ENCODE data around the gene ARPC5. TPM values are rescaled to one million over a fixed set of nuclear protein-coding genes. Genes with fewer than 3 reads are reported as not detected.

ARPC5 gene
- total and polyA plus RNA-seq, 9 of the 15 experiments (the other 6 are each of a cell fraction or from before 2014, with no cell fraction given): 71.8 to 150 (median 91.6) TPM

DNA sequence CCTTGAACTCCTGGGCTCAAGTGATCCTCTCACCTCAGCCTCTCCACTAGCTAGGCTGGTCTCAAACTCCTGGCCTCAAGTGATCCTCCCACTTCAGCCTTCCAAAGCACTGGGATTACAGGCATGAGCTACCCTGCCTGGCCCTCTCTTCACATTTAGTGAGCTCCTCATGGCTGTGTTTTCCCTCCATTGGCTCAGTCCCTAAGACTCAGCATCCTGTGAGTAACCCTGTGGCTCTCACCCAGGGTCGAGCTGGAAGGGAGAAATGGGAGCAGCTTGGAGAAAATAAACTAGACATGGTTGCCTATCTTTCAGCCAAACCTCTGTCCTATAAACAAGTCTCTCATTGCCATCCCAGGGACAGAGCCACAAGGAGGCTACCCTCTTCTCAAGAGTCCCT is 62.9 kb downstream of the ARPC5 start (continued):
- no peak for TF ChIP-seq DLX4 (CRISPR knock-in tag; IDR thresholded peaks at IDR 0.05)

GRCh38 chr1:183571678-183572268 is 63.8 kb downstream of the ARPC5 start:
- H3K9me3 ChIP-seq (replicated peaks; ENCODE audit: control insufficient read depth, insufficient read depth, low read depth, low read length): no peaks in the 10 kb centered on the region

More at GRCh38 chr1:183571678-183572268, 63.8 kb downstream of the ARPC5 start:
- Histone ChIP-seq H3K4me1 (replicated peaks in 1 of 2; ENCODE audit: control insufficient read depth in 2 of 2, insufficient read depth in 2 of 2, low read length in 2 of 2) (peaks cover 10 to 13% of the 10 kb centered on the region in 2 experiments), H3K4me2 (ENCODE audit: insufficient read depth, low read length) (no peak overlapping the region), H3K27ac (ENCODE audit: extremely low read depth, low read depth, low read length) (no peak overlapping the region), H3K27me3 (ENCODE audit: control insufficient read depth in 2 of 2, insufficient read depth in 2 of 2, low read length in 2 of 2) (peaks cover 40 to 49% of the 10 kb centered on the region in 2 experiments), H3K79me2 (ENCODE audit: control insufficient read depth, insufficient read depth, low read length) (no peaks in the 10 kb centered on the region), H4K20me1 (replicated peaks; ENCODE audit: control insufficient read depth, insufficient read depth, low read length) (0 out of 2 replicates have a peak, but pooled peaks cover 5% of the 10 kb centered on the region), H3K9me1 (ENCODE audit: control insufficient read depth, insufficient read depth, low read length) (no peaks in the 10 kb centered on the region), H2AFZ (ENCODE audit: low read depth, low read length) (no peak overlapping the region), H3K9ac (ENCODE audit: insufficient read depth in 1 of 2, low read depth in 2 of 2, low read length in 2 of 2) (no peak overlapping the region), H3K4me3 (no peak overlapping the region), H3K36me3 (ENCODE audit: control insufficient read depth, insufficient read depth, low read length) (no peaks in the 10 kb centered on the region)
- 3% methylated on average over 4 of the region's 4 CpGs for WGBS (ENCODE audit: insufficient coverage, low coverage, missing lambda C conversion rate)
- POLR2A ChIA-PET: interaction anchor here (0.6 to 3.2 kb wide), 4 partner anchors 9 to 76 kb away, joined by 3 to 19 read pairs (median 10); no protein-coding TSS in a partner anchor
- no peak for TF ChIP-seq FOXJ2 (tag; IDR thresholded peaks at IDR 0.05)
- BruUV-seq (replicated peaks): no TSS peak
- in situ Hi-C loops (cut with MboI) (no loop called here), intact Hi-C loops (cut with micrococcal nuclease) (no loop called here)
- CTCF ChIA-PET (ENCODE audit: low intra/inter-chr PET ratio): no interaction called here
- DNase-seq (ENCODE audit: extremely low read depth in 1 of 4, low spot score in 3 of 4): no peak
- no peak for FAIRE-seq
- no peak for ATAC-seq

Other genes with a start within 250 kb of the ARPC5 start
- gene NMNAT2, start 217.4 kb downstream of the ARPC5 start, total RNA-seq (2014; rRNA removed): not detected in 2 replicates
- gene NMNAT2, start 217.4 kb downstream of the ARPC5 start, total RNA-seq (2014; rRNA removed; fragmentation: Illumina TruSeq; extraction: Trizol): not detected in 2 replicates
- gene NMNAT2, start 217.4 kb downstream of the ARPC5 start, total RNA-seq (2015; rRNA removed; fragmentation: Illumina TruSeq; extraction: Trizol): not detected in 2 replicates
- not detected in 2 replicates for gene NMNAT2, start 217.4 kb downstream of the ARPC5 start, total RNA-seq (2021)
- gene NMNAT2, start 217.4 kb downstream of the ARPC5 start, polyA plus RNA-seq (2011; rRNA removed): not detected in 2 replicates
- gene NMNAT2, start 217.4 kb downstream of the ARPC5 start, polyA plus RNA-seq (2014; fragmentation: Illumina TruSeq; extraction: Trizol): not detected in 2 replicates
- gene NMNAT2, start 217.4 kb downstream of the ARPC5 start, polyA plus RNA-seq (2014; fragmentation: Nextera tagmentation; extraction: Ambion mirVana): not detected
- gene NMNAT2, start 217.4 kb downstream of the ARPC5 start, polyA plus RNA-seq (2014; rRNA removed): not detected in 2 replicates
- gene SMG7, start 163.3 kb downstream of the ARPC5 start, total RNA-seq (2014; rRNA removed): 23.4 and 28.1 TPM in 2 replicates
- 28.1 and 30.9 TPM in 2 replicates for gene SMG7, start 163.3 kb downstream of the ARPC5 start, total RNA-seq (2014; rRNA removed; fragmentation: Illumina TruSeq; extraction: Trizol)
- 29.0 and 30.4 TPM in 2 replicates for gene SMG7, start 163.3 kb downstream of the ARPC5 start, total RNA-seq (2015; rRNA removed; fragmentation: Illumina TruSeq; extraction: Trizol)
- 62.1 and 69.7 TPM in 2 replicates for gene SMG7, start 163.3 kb downstream of the ARPC5 start, total RNA-seq (2021)
- 59.0 and 64.8 TPM in 2 replicates for gene SMG7, start 163.3 kb downstream of the ARPC5 start, polyA plus RNA-seq (2011; rRNA removed)
- 59.9 and 74.6 TPM in 2 replicates for gene SMG7, start 163.3 kb downstream of the ARPC5 start, polyA plus RNA-seq (2014; fragmentation: Illumina TruSeq; extraction: Trizol)
- gene SMG7, start 163.3 kb downstream of the ARPC5 start, polyA plus RNA-seq (2014; fragmentation: Nextera tagmentation; extraction: Ambion mirVana): 10 to 100 TPM; 12.4 to 12.5 TPM
- 34.6 and 38.7 TPM in 2 replicates for gene SMG7, start 163.3 kb downstream of the ARPC5 start, polyA plus RNA-seq (2014; rRNA removed)
- gene NCF2, start 45.3 kb downstream of the ARPC5 start, total RNA-seq (2014; rRNA removed): 0.18 TPM in 1 of 2 replicates, not detected in the other
- 0.07 and 0.19 TPM in 2 replicates for gene NCF2, start 45.3 kb downstream of the ARPC5 start, total RNA-seq (2014; rRNA removed; fragmentation: Illumina TruSeq; extraction: Trizol)
- gene NCF2, start 45.3 kb downstream of the ARPC5 start, total RNA-seq (2015; rRNA removed; fragmentation: Illumina TruSeq; extraction: Trizol): 0.49 and 0.54 TPM in 2 replicates
- gene NCF2, start 45.3 kb downstream of the ARPC5 start, total RNA-seq (2021): 0.38 and 0.42 TPM in 2 replicates
- gene NCF2, start 45.3 kb downstream of the ARPC5 start, polyA plus RNA-seq (2011; rRNA removed): 0.26 TPM in 1 of 2 replicates, not detected in the other
- 0.07 TPM in 1 of 2 replicates, not detected in the other for gene NCF2, start 45.3 kb downstream of the ARPC5 start, polyA plus RNA-seq (2014; fragmentation: Illumina TruSeq; extraction: Trizol)
- gene NCF2, start 45.3 kb downstream of the ARPC5 start, polyA plus RNA-seq (2014; fragmentation: Nextera tagmentation; extraction: Ambion mirVana): under 1 TPM in 1 of 2 experiments, not detected in 1; 0.10 TPM
- 0.15 TPM in 1 of 2 replicates, not detected in the other for gene NCF2, start 45.3 kb downstream of the ARPC5 start, polyA plus RNA-seq (2014; rRNA removed)
- not detected in 2 replicates for gene APOBEC4, start 17.5 kb upstream of the ARPC5 start, total RNA-seq (2014; rRNA removed)
- gene APOBEC4, start 17.5 kb upstream of the ARPC5 start, total RNA-seq (2014; rRNA removed; fragmentation: Illumina TruSeq; extraction: Trizol): not detected in 2 replicates
- gene APOBEC4, start 17.5 kb upstream of the ARPC5 start, total RNA-seq (2015; rRNA removed; fragmentation: Illumina TruSeq; extraction: Trizol): not detected in 2 replicates
- gene APOBEC4, start 17.5 kb upstream of the ARPC5 start, total RNA-seq (2021): not detected in 2 replicates
- not detected in 2 replicates for gene APOBEC4, start 17.5 kb upstream of the ARPC5 start, polyA plus RNA-seq (2011; rRNA removed)
- not detected in 2 replicates for gene APOBEC4, start 17.5 kb upstream of the ARPC5 start, polyA plus RNA-seq (2014; fragmentation: Illumina TruSeq; extraction: Trizol)
- not detected for gene APOBEC4, start 17.5 kb upstream of the ARPC5 start, polyA plus RNA-seq (2014; fragmentation: Nextera tagmentation; extraction: Ambion mirVana)
- not detected in 2 replicates for gene APOBEC4, start 17.5 kb upstream of the ARPC5 start, polyA plus RNA-seq (2014; rRNA removed)
- gene RGL1, start 169.3 kb upstream of the ARPC5 start, total RNA-seq (2014; rRNA removed): under 0.01 and 0.08 TPM in 2 replicates
- gene RGL1, start 169.3 kb upstream of the ARPC5 start, total RNA-seq (2014; rRNA removed; fragmentation: Illumina TruSeq; extraction: Trizol): 0.06 and 0.07 TPM in 2 replicates
- 0.04 TPM in 2 replicates for gene RGL1, start 169.3 kb upstream of the ARPC5 start, total RNA-seq (2015; rRNA removed; fragmentation: Illumina TruSeq; extraction: Trizol)
- gene RGL1, start 169.3 kb upstream of the ARPC5 start, total RNA-seq (2021): 0.07 TPM in 2 replicates
- 0.01 and 0.03 TPM in 2 replicates for gene RGL1, start 169.3 kb upstream of the ARPC5 start, polyA plus RNA-seq (2011; rRNA removed)
- 0.04 and 0.07 TPM in 2 replicates for gene RGL1, start 169.3 kb upstream of the ARPC5 start, polyA plus RNA-seq (2014; fragmentation: Illumina TruSeq; extraction: Trizol)
- under 1 TPM; 0.03 to 0.06 TPM for gene RGL1, start 169.3 kb upstream of the ARPC5 start, polyA plus RNA-seq (2014; fragmentation: Nextera tagmentation; extraction: Ambion mirVana)
- 0.04 and 0.08 TPM in 2 replicates for gene RGL1, start 169.3 kb upstream of the ARPC5 start, polyA plus RNA-seq (2014; rRNA removed)

Measured in K562 (cell line).